A549 (cell line): ENCODE results near the gene TAF1B. TPM values are rescaled to one million over a fixed set of nuclear protein-coding genes. Genes with fewer than 3 reads are reported as not detected.

Experiments
- ATAC-seq, 2 experiments: fragments of 200-7000 bp in 1 of 2; fragments of >200 bp in 1 of 2; cut with Nextera tagmentation in 1 of 2; cut with Tn5 transposase in 1 of 2; 3 replicates each; pipeline versions ENCODE4 v1.8.0 to v1.9.1; 2018 to 2020; ENCODE audit warnings: mild to moderate bottlenecking in 1 of 2, moderate library complexity in 1 of 2
- CTCF ChIA-PET: fragments of 300-600 bp; sonication (Branson Sonifier 250); formaldehyde crosslinking; extraction: SDS; loops from one replicate; lab custom pipeline; 2021; ENCODE audit warnings: antibody characterized with exemption, inconsistent platforms; lab: Yijun Ruan, JAX
- POLR2A ChIA-PET: fragments of 350-600 bp; formaldehyde crosslinking; extraction: SDS; loops from one replicate; lab custom pipeline; 2021; ENCODE audit warnings: antibody characterized with exemption, inconsistent platforms; lab: Yijun Ruan, JAX
- DNase-seq, 2 experiments: peaks; one replicate each; pipeline versions ENCODE4 v3.0.0 to v3.0.0-alpha.2; 2011 to 2016; ENCODE audit warnings: low read depth in 1 of 2, low spot score in 1 of 2
- FAIRE-seq: peaks from 2 replicates; lab custom pipeline; 2011; peaks lifted over from hg19 to GRCh38; lab: Jason Lieb, UNC
- H3K27ac ChIP-seq, 2 experiments: fragments of >200 bp; sonication (Bioruptor Twin); formaldehyde crosslinking; 3 replicates each; pipeline ENCODE4 v1.5.1; 2016 to 2017
- H3K4me1 ChIP-seq: fragments of >200 bp; sonication (Bioruptor Twin); formaldehyde crosslinking; 3 replicates; pipeline ENCODE4 v1.6.1; 2016
- H3K4me2 ChIP-seq: fragments of >200 bp; sonication (Bioruptor Twin); formaldehyde crosslinking; 3 replicates; pipeline ENCODE4 v1.6.1; 2016
- H3K4me3 ChIP-seq: fragments of >200 bp; sonication (Bioruptor Twin); formaldehyde crosslinking; 3 replicates; pipeline ENCODE4 v1.5.1; 2016
- H3K9me3 ChIP-seq: fragments of >200 bp; sonication (Bioruptor Twin); formaldehyde crosslinking; 3 replicates; pipeline ENCODE4 v1.6.1; 2016
- ATOH8 ChIP-seq: fragments of 250-450 bp; sonication (Bioruptor Pico); IDR thresholded peaks from 2 replicates; pipeline ENCODE4 v1.5.0; 2020; ENCODE audit warnings: low read depth, mild to moderate bottlenecking, moderate library complexity
- CEBPB ChIP-seq, 2 experiments: fragments of >200 bp in 1 of 2; sonication (Bioruptor Twin) in 1 of 2; formaldehyde crosslinking in 1 of 2; IDR thresholded peaks; 2 replicates each; pipeline ENCODE4 v1.6.1; 2012 to 2016
- CTCF ChIP-seq: fragments of >200 bp; sonication (Bioruptor Twin); formaldehyde crosslinking; IDR thresholded peaks from 3 replicates; pipeline ENCODE4 v1.5.1; 2016
- ESRRA ChIP-seq: fragments of 150-350 bp; IDR thresholded peaks from 2 replicates; pipeline ENCODE4 v1.6.1; 2014; ENCODE audit warnings: mild to moderate bottlenecking, low read length, borderline replicate concordance
- FOSL2 ChIP-seq, 2 experiments: fragments of 450-650 bp in 1 of 2; fragments of >200 bp in 1 of 2; sonication (Bioruptor Twin) in 1 of 2; formaldehyde crosslinking; IDR thresholded peaks; 2 replicates each; pipeline versions ENCODE4 v1.5.0 to v1.6.1; 2016 to 2020; ENCODE audit warnings: mild to moderate bottlenecking in 1 of 2, moderate library complexity in 1 of 2
- HDAC2 ChIP-seq: fragments of 200-600 bp; sonication (generic); IDR thresholded peaks from 2 replicates; pipeline ENCODE4 v1.6.1; 2016
- HOXA7 ChIP-seq: fragments of 250-450 bp; sonication (Bioruptor Pico); IDR thresholded peaks from 2 replicates; pipeline ENCODE4 v1.5.0; 2020; ENCODE audit warnings: mild to moderate bottlenecking, moderate library complexity
- HOXB13 ChIP-seq: fragments of 250-450 bp; sonication (Bioruptor Pico); IDR thresholded peaks from 2 replicates; pipeline ENCODE4 v1.5.0; 2020; ENCODE audit warnings: low read depth, mild to moderate bottlenecking, moderate library complexity
- HOXB5 ChIP-seq: fragments of 250-450 bp; sonication (Bioruptor Pico); IDR thresholded peaks from 2 replicates; pipeline ENCODE4 v1.5.0; 2020; ENCODE audit warnings: mild to moderate bottlenecking, moderate library complexity
- JUN ChIP-seq, 2 experiments: fragments of >200 bp; sonication (Bioruptor Twin); formaldehyde crosslinking; IDR thresholded peaks; 2 replicates in 1 of 2; 3 replicates in 1 of 2; pipeline ENCODE4 v1.6.1; 2016 to 2017
- JUNB ChIP-seq: fragments of >200 bp; sonication (Bioruptor Twin); formaldehyde crosslinking; IDR thresholded peaks from 2 replicates; pipeline ENCODE4 v1.6.1; 2016
- KDM1A ChIP-seq: fragments of 200-600 bp; sonication (generic); IDR thresholded peaks from 2 replicates; pipeline ENCODE4 v1.6.1; 2016; ENCODE audit warnings: low read depth, mild to moderate bottlenecking
- KDM5A ChIP-seq: fragments of 200-600 bp; sonication (generic); IDR thresholded peaks from 2 replicates; pipeline ENCODE4 v1.6.1; 2016; ENCODE audit warnings: antibody characterized with exemption, mild to moderate bottlenecking
- MAFK ChIP-seq: fragments of 450-650 bp; IDR thresholded peaks from 2 replicates; pipeline ENCODE4 v1.6.1; 2014; ENCODE audit not compliant: partially characterized antibody
- NPAS2 ChIP-seq: fragments of 250-450 bp; sonication (Bioruptor Pico); IDR thresholded peaks from 2 replicates; pipeline ENCODE4 v1.8.0; 2022; ENCODE audit warnings: mild to moderate bottlenecking, moderate library complexity, borderline replicate concordance
- POLR2A ChIP-seq: IDR thresholded peaks from 2 replicates; pipeline ENCODE4 v1.6.1; 2012; ENCODE audit warnings: mild to moderate bottlenecking, low read length
- RNF2 ChIP-seq: fragments of 200-600 bp; sonication (generic); IDR thresholded peaks from 2 replicates; pipeline ENCODE4 v1.6.1; 2016; ENCODE audit warnings: low read depth, mild to moderate bottlenecking, antibody characterized with exemption, moderate library complexity, borderline replicate concordance
- SMC3 ChIP-seq: fragments of >200 bp; sonication (Bioruptor Twin); formaldehyde crosslinking; IDR thresholded peaks from 3 replicates; pipeline ENCODE4 v1.6.1; 2018; ENCODE audit warnings: inconsistent platforms
- USF2 ChIP-seq: fragments of 450-650 bp; IDR thresholded peaks from 2 replicates; pipeline ENCODE4 v1.6.1; 2014; ENCODE audit warnings: antibody characterized with exemption
- ZC3H11A ChIP-seq: fragments of 450-650 bp; IDR thresholded peaks from 2 replicates; pipeline ENCODE4 v1.6.1; 2014; ENCODE audit warnings: antibody characterized with exemption, mild to moderate bottlenecking
- ZNF302 ChIP-seq: fragments of 250-450 bp; sonication (Bioruptor Pico); IDR thresholded peaks from 2 replicates; pipeline ENCODE4 v1.9.0; 2021; ENCODE audit warnings: inconsistent platforms, mild to moderate bottlenecking, moderate library complexity
- WGBS: methylation state at CpG from one replicate; pipeline ENCODE4 v1.1.6; 2017; ENCODE audit errors: missing lambda C conversion rate; 5-methylcytosine and 5-hydroxymethylcytosine counted together
- polyA plus RNA-seq, 4 experiments: library from polyadenylated mRNA; depleted of rRNA in 3 of 4; stranded (reverse); fragments of >200 nt; fragmentation: RNase III in 1 of 4; extraction: RNeasy Plus Mini Kit Qiagen cat#74134 plus additional on column Dnase treatment in 1 of 4; gene quantifications; 2 replicates in 3 of 4; 3 replicates in 1 of 4; pipeline ENCODE4 v1.2.3, GENCODE V29; 2011 to 2017
- TF ChIP-seq, protein P1 (sequence below): fragments of 250-450 bp; sonication (Bioruptor Pico); IDR thresholded peaks from 2 replicates; pipeline ENCODE4 v1.5.0; 2021; ENCODE audit warnings: mild to moderate bottlenecking, moderate library complexity, borderline replicate concordance

The TAF1B gene
- polyA plus RNA-seq, 2 of the 4 experiments (the other 2 are of a cell fraction): 40.6 to 51.7 TPM

DNA sequence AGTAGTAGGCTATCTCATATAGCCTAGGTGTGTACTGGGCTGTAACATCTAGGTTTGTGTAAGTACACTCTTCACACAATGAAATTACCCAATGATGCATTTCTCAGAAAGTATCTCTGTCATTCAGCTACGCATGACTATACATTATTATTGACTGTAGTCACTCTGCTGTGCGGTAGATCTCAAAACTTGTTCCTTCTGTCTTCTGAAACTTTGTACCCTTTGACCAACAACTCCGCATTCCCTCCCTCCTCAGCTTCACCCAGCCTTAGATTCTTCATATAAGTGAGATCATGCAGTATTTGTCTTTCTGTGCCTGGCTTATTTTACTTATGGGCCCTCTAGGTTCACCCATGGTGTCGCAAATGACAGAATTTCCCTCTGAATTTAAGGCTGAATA, 49.0 kb downstream of the TAF1B start:
- Histone ChIP-seq H3K4me1 (peaks cover 7% of the 10 kb centered on the region), H3K27ac (no peak overlapping the region), H3K9me3 (peaks cover 6% of the 10 kb centered on the region), H3K4me3 (no peak overlapping the region), H3K4me2 (no peak overlapping the region)
- DNase-seq: no peak
- no peak for ATAC-seq
- CTCF ChIA-PET: interaction anchor here (1.4 kb wide), 1 partner anchor 78 kb away, joined by 5 read pairs; no protein-coding TSS in a partner anchor
- no peak for FAIRE-seq
- WGBS: 97% methylated on average over 4 of the region's 4 CpGs
- POLR2A ChIA-PET: no interaction called here
- TF ChIP-seq SMC3 (no peak), ZC3H11A (no peak), KDM5A (no peak), HOXA7 (CRISPR knock-in tag) (no peak)

DNA sequence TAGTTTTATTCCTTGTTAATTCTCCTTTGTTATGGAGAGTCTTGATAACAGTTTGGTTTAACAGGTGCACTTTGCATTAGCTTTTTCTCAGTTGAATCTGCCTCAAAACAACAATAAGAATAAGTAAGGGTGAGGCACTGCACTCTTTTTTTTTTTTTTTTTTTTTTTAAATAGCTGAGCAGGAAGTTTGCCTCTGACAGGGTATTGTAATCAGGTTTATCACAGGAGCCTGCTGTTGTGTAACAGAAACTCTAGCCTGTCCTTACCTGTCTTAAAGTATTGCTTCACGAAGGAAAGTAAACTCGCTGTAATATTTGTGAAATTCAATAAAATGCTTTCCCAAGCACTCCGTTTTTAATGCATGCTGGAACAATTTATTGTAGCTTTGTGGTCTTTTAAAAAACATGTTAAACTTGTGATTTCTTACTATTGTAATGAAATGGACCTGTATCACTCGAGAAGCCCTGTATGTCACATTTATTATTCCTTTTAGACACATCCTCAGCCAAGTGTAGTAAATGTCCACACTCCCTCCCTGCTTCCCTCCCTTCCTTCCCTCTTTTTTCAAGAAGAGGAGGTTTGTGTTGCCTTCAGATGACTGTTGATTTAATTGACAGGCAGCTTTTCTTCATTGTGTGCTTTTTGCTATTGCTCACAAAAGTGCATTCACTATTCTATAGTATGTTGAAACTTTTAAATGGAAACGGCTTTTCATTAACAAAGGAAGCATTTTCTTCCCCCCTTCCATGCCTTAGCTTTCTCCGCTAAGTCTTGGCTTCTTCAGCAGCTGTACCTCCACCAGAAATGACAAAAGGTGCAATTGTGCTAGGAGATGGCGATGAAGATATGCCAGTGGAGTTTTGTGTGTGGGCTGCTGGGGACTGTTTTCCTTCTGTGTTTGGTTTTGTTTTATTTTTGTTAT, 52.7 kb downstream of the TAF1B start:
- FAIRE-seq (no peak), DNase-seq (no peak), ATAC-seq (no peak)
- ChIA-PET POLR2A (interaction anchor here (1.7 kb wide), 1 partner anchor 53 kb away, joined by 11 read pairs; the partner anchor contains the start of gene TAF1B), CTCF (interaction anchor here (0.6 to 2.4 kb wide), 7 partner anchors 11 to 177 kb away, joined by 3 to 11 read pairs (median 5); no protein-coding TSS in a partner anchor)
- TF ChIP-seq KDM5A: no peak
- no peak for TF ChIP-seq HDAC2
- TF ChIP-seq HOXA7 (CRISPR knock-in tag): no peak
- TF ChIP-seq HOXB13 (CRISPR knock-in tag): no peak
- TF ChIP-seq MAFK: no peak
- no peak for TF ChIP-seq CTCF
- TF ChIP-seq HOXB5 (CRISPR knock-in tag): no peak
- no peak for TF ChIP-seq CEBPB (IDR thresholded peaks at IDR 0.05)
- no peak for TF ChIP-seq NPAS2 (CRISPR knock-in tag)
- TF ChIP-seq ATOH8 (CRISPR knock-in tag): no peak
- TF ChIP-seq, protein P1, sequence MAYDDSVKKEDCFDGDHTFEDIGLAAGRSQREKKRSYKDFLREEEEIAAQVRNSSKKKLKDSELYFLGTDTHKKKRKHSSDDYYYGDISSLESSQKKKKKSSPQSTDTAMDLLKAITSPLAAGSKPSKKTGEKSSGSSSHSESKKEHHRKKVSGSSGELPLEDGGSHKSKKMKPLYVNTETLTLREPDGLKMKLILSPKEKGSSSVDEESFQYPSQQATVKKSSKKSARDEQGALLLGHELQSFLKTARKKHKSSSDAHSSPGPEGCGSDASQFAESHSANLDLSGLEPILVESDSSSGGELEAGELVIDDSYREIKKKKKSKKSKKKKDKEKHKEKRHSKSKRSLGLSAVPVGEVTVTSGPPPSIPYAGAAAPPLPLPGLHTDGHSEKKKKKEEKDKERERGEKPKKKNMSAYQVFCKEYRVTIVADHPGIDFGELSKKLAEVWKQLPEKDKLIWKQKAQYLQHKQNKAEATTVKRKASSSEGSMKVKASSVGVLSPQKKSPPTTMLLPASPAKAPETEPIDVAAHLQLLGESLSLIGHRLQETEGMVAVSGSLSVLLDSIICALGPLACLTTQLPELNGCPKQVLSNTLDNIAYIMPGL: no peak
- no peak for TF ChIP-seq ESRRA
- no peak for TF ChIP-seq KDM1A
- TF ChIP-seq RNF2: no peak
- H3K4me1 ChIP-seq: peaks cover 18% of the 10 kb centered on the region
- H3K27ac ChIP-seq: no peak overlapping the region
- 67% methylated on average over 7 of the region's 7 CpGs for WGBS
- no peak overlapping the region for H3K4me2 ChIP-seq
- H3K9me3 ChIP-seq: no peaks in the 10 kb centered on the region
- H3K4me3 ChIP-seq: no peak overlapping the region

DNA sequence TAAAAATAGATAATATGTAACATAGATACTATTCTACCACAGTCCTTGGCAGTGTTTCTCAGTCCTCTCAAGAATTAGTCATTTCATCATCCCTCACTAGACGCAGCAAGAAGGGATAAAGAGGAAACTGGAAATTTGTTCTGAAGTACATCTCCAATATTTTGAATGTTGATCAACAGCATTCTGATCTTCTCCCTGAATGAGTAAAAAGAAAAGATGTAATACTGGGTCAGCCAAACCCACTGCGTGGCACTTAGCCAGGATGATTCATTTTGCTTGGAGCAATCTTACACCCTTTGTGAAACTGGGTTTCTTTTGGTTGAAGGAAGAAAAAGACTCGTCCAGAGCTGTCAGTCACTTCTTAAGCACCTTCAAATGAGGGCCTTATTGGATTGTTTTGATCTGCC, 54.1 kb downstream of the TAF1B start:
- no peak overlapping the region for H3K4me3 ChIP-seq

More for the DNA sequence above, 54.1 kb downstream of the TAF1B start:
- ATAC-seq (peak; percentile 75 to 84; a peak in 5 of 6 replicates), DNase-seq (peak; percentile 11 to 46), FAIRE-seq (no peak)
- peaks cover 18% of the 10 kb centered on the region for H3K4me1 ChIP-seq
- ChIA-PET CTCF (interaction anchor here (0.6 to 2.4 kb wide), 5 partner anchors 13 to 84 kb away, joined by 3 to 11 read pairs (median 6); no protein-coding TSS in a partner anchor), POLR2A (interaction anchor here (1.1 kb wide), 1 partner anchor 54 kb away, joined by 4 read pairs; the partner anchor contains the start of gene TAF1B)
- H3K27ac ChIP-seq: no peak overlapping the region
- H3K4me2 ChIP-seq: peak overlapping the region; percentile 57
- TF ChIP-seq ZNF302 (CRISPR knock-in tag) (no peak), POLR2A (no peak), JUNB (peak; percentile 42; the same call in 1 of the 2 replicates), USF2 (no peak), CEBPB (IDR thresholded peaks at IDR 0.05) (0 out of 4 replicates have a peak, but pooled peaks of 1 of the 2 experiments have one; percentile 3), FOSL2 (IDR thresholded peaks at IDR 0.05) (peak; percentile 49), FOSL2 (CRISPR knock-in tag; IDR thresholded peaks at IDR 0.05) (peak; percentile 69), JUN (IDR thresholded peaks at IDR 0.05) (no peak)
- H3K9me3 ChIP-seq: no peaks in the 10 kb centered on the region
- WGBS: 14% methylated on average over 3 of the region's 3 CpGs
